ENCODE data around the gene TSPO.
A peak's percentile ranks its signal among the peaks of the same experiment; 100 is the strongest.

The TSPO gene

DNA sequence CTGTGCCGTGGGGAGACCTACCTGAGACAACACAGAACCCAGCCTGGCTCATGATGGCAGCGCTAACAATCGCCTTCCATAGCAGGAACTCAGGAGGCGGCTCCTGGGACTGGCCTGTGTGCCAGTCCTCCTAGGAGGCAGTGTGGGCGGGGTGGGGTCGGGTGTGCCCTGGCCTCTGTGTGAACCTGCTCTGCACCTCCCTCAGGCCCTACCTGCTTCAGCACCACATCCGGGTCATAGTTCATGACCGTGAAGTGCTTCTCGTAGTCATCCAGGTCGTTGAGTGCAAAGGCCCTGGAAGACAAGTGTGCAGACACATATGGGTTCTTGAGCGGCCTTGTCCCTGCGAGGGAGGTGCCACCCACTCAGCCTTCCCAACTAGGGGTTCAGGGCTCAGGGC, 20.2 kb downstream of the TSPO start:
- no peaks in the 10 kb centered on the region for H3K27me3 Mint-ChIP-seq
- H3K4me3 Mint-ChIP-seq = no peak overlapping the region
- peaks cover 98% of the 10 kb centered on the region for H3K36me3 Mint-ChIP-seq (ENCODE audit: low read depth)
- H3K27ac Mint-ChIP-seq = no peak overlapping the region
- H3K4me1 Mint-ChIP-seq (ENCODE audit: low read depth) = no peaks in the 10 kb centered on the region
- intact Hi-C loops (cut with micrococcal nuclease) = no loop called here
- H3K9me3 Mint-ChIP-seq = no peaks in the 10 kb centered on the region

DNA sequence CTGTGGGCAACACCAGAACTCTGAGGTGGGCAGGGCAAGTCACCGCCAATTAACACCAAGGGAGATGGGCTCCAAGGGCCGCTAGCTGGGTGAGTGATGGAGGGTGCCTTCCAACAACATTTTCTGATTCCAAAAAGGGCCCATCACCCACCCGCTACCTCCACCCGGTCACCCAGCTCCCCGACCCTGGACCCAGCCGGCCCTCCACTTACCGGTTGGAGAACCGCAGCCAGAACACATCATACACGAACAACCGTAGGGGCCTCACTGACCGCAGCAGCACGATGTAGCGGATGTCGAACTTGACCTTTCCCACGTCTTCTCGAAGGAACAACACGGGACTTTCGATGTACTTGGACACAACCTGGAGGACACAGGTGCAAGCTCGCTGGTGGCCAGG, 20.8 kb downstream of the TSPO start:
- Mint-ChIP-seq H3K27ac (no peak overlapping the region), H3K4me3 (no peak overlapping the region), H3K36me3 (ENCODE audit: low read depth) (peaks cover 98% of the 10 kb centered on the region), H3K9me3 (no peaks in the 10 kb centered on the region), H3K27me3 (no peaks in the 10 kb centered on the region), H3K4me1 (ENCODE audit: low read depth) (no peaks in the 10 kb centered on the region)
- intact Hi-C loops (cut with micrococcal nuclease) = no loop called here

DNA sequence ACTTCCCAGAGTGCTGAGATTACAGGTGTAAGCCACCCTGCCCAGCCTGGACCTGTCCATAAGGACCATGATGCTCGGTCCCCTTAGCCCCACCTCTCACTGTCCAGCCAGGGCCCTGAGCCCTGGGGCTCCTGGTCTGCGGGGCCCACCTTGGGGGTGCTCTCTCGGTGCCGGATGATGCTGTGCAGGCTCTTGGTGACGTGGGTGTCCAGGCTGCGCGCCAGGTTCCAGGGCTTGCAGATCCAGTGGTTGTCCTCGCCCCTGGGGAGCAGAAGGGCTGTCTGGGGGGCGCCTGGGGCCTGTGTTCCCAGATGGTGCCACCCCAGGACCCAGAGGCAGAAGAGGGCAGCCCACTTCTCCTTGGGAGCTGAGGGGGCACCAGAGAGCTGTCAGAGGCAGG, 22.2 kb downstream of the TSPO start:
- intact Hi-C loops (cut with micrococcal nuclease) = no loop called here
- H3K4me3 Mint-ChIP-seq = no peak overlapping the region
- peaks cover 94% of the 10 kb centered on the region for H3K36me3 Mint-ChIP-seq (ENCODE audit: low read depth)
- no peaks in the 10 kb centered on the region for H3K27me3 Mint-ChIP-seq
- no peaks in the 10 kb centered on the region for H3K9me3 Mint-ChIP-seq
- H3K27ac Mint-ChIP-seq = no peak overlapping the region
- H3K4me1 Mint-ChIP-seq (ENCODE audit: low read depth) = peaks cover 3% of the 10 kb centered on the region

DNA sequence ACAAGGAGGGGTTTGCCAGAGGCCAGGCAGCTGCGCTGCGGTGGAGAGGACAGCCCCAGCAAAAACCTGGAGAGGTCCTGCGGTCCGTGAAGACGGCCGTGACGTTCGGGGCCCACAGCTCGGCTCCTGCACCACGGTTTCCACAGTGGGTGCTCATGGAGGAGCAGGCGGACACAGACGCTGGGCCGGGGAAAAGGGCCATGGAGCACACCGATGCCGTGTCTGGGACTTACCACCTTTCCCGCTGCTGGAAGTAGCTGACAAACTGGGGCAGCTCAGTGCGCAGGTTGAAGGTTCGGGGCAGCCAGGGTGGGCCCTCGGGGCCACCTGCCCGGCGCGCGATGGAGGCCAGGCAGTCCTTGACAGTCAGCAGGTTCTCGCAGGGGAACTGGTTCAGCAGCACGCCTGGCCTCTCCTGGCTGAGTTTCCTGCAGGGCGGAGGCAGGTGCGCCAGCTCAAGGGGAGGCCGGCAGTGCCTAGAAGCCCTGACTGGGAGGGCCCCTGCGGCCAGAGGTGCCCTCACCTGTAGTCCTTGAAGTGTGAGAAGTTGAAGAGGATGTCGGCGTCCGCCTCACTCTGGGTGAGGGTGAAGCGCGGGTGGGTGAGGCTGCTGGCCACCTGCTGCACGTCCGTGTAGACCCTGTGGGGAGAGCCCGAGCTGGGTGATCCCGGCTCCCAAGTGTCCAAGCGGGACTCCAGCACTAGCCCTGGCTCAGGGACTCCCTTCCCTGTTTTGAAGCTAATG, 22.8 kb downstream of the TSPO start:
- Mint-ChIP-seq H3K4me1 (ENCODE audit: low read depth) (peaks cover 9% of the 10 kb centered on the region), H3K27me3 (no peaks in the 10 kb centered on the region), H3K4me3 (no peak overlapping the region), H3K9me3 (no peaks in the 10 kb centered on the region), H3K27ac (no peak overlapping the region), H3K36me3 (ENCODE audit: low read depth) (peaks cover 94% of the 10 kb centered on the region)
- intact Hi-C loops (cut with micrococcal nuclease) = no loop called here

DNA sequence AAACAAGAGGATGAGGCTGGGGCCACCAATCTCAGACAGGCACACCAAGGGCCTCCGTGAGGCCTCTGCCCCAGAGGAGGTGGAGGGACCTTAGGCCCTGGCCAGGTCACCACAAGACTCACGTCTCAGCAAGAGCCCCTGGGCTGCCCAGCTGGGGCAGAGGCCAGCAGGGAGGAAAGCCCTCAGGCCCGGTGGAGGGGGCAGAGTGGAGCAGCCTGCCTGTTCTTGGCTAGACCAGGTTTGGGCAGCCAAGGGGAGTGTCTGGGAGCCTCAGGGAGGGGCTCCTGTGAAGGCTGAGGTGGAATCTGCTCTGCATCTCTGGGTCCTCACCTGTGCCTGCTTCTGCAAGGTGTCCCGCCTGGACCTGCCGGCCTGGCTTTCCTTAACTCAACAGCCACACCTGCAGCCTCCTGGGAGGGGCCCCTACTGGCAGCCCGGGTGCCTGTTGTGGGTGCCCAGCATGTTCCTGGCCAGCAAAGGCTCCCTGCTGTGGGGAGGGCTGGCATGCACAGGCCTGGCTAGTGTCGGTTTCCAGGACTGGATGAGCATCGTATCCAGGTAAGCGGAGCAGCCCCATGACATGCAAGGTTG, 23.7 kb downstream of the TSPO start:
- peaks cover 10% of the 10 kb centered on the region for H3K4me1 Mint-ChIP-seq (ENCODE audit: low read depth)
- no peaks in the 10 kb centered on the region for H3K9me3 Mint-ChIP-seq
- no peak overlapping the region for H3K27ac Mint-ChIP-seq
- intact Hi-C loops (cut with micrococcal nuclease) = no loop called here
- no peaks in the 10 kb centered on the region for H3K27me3 Mint-ChIP-seq
- no peak overlapping the region for H3K4me3 Mint-ChIP-seq
- peaks cover 94% of the 10 kb centered on the region for H3K36me3 Mint-ChIP-seq (ENCODE audit: low read depth)

DNA sequence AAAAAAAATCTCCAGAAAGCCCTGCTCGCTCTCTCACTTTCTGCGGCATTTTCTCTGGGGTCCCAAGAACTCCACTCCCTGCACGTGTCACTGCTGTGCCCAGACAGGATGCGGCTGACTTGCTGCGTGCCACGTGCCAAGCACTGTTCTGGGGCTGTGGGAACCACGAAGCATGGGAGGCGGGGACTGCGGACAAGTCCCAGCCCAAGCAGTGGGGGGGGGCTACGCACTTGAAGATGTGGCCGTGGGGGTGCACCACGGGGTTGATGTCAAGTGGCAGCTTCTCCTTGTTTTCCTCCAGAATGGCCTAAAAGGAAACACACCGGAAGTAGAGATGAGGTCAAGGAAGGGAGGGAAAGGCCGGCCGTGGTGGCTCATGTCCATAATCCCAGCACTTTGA, 24.7 kb downstream of the TSPO start:
- no peaks in the 10 kb centered on the region for H3K9me3 Mint-ChIP-seq
- H3K27me3 Mint-ChIP-seq = no peaks in the 10 kb centered on the region
- H3K4me3 Mint-ChIP-seq = no peak overlapping the region
- intact Hi-C loops (cut with micrococcal nuclease) = no loop called here
- peaks cover 10% of the 10 kb centered on the region for H3K4me1 Mint-ChIP-seq (ENCODE audit: low read depth)
- no peak overlapping the region for H3K27ac Mint-ChIP-seq
- peaks cover 94% of the 10 kb centered on the region for H3K36me3 Mint-ChIP-seq (ENCODE audit: low read depth)

DNA sequence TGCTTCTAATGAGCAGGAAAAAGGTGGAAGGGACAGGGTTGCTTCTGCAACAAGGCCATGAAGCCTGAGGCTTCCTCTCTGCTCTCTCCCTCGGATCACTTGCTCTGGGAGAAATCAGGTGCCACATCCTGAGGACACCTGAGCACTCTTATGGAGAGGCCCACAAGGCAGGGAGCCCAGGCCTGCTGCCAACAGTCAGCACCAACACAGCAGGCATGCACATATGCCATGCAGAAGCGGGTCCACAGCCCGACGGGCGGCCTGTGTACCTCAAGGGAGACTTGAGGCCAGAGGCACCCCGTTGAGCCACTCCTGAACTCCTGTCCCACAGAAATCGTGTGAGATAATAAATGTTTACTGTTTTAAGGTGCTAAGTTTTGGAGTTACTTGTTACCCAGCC, 26.1 kb downstream of the TSPO start:
- Mint-ChIP-seq H3K36me3 (ENCODE audit: low read depth) (peaks cover 92% of the 10 kb centered on the region), H3K9me3 (no peaks in the 10 kb centered on the region), H3K27ac (no peak overlapping the region), H3K4me1 (ENCODE audit: low read depth) (peaks cover 10% of the 10 kb centered on the region), H3K27me3 (no peaks in the 10 kb centered on the region), H3K4me3 (no peak overlapping the region)
- intact Hi-C loops (cut with micrococcal nuclease) = no loop called here

DNA sequence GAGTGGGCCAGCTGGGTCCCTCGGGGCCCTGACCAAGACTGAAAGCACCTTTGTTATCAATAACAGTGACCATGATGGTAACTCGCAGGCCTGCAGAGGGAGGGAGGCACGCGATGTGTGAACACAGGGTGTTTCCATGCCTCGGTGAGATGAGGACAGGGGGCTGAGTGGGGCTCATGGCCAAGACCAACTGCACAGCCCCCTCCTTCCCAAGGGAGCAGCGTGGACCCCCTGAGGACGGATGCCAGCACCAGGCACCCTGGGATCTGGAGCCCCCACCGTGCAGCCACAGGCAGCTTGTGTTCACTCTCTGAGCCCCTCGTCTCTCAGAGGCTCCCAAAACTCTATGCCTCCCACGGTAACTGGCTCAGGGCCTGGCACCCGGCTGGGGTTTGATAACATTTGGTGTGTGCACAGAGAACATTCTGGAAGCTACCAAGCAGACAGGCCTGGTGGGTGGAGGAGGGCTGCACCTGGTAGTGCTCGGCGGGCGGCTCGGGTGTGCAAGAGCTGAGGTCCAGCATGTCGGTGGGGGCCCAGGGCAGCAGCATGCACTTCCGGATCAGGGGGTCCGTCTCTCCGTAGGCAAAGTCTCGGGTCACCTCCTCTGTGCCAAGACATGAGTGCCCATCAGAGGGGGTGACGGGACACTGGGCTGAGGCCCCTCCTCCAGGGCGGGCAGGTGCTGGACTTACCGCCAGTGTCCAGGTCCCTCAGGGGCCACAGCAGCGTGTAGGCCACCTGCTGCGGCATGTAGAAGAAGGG, 28.0 kb downstream of the TSPO start:
- H3K27me3 Mint-ChIP-seq = no peaks in the 10 kb centered on the region
- intact Hi-C loops (cut with micrococcal nuclease) = no loop called here
- H3K27ac Mint-ChIP-seq = peak overlapping the region; percentile 54
- H3K36me3 Mint-ChIP-seq (ENCODE audit: low read depth) = peaks cover 83% of the 10 kb centered on the region
- peaks cover 14% of the 10 kb centered on the region for H3K4me1 Mint-ChIP-seq (ENCODE audit: low read depth)
- H3K4me3 Mint-ChIP-seq = no peak overlapping the region
- no peaks in the 10 kb centered on the region for H3K9me3 Mint-ChIP-seq

DNA sequence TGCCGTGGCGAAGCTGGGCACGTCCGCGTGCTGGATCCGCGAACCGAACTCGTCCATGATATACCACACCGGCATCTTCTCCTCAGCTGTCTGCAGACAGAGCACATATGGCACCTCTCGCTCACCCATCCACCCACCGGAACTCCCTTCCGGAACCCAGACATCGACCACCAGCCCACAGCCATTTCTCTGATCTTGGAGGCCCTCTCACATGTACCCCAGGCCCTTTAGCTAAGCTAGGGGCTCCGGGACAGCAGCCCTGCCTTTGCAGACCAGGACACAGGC, 28.5 kb downstream of the TSPO start:
- Mint-ChIP-seq H3K9me3 (no peaks in the 10 kb centered on the region), H3K4me1 (ENCODE audit: low read depth) (peaks cover 19% of the 10 kb centered on the region), H3K36me3 (ENCODE audit: low read depth) (peaks cover 82% of the 10 kb centered on the region), H3K27me3 (no peaks in the 10 kb centered on the region), H3K27ac (no peak overlapping the region), H3K4me3 (no peak overlapping the region)
- intact Hi-C loops (cut with micrococcal nuclease) = no loop called here

DNA sequence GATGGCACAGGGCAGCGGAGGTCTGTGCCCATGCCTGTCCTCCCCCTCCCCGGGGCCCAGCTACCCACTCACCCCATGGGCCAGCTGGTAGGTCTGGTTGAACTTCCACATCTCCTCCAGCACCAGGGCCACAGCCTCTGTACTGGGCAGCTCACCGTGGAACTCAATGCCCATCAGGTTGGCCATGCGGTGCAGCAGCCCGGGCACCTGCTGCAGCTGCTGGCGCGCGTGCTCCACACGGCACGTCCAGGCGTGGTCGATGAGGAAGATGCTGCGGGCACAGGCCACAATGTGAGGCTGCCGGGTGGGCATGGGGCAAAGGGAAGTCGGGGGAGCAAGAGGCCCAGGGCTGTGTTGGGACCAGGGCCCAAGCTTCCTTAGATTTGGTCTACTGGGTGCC, 29.3 kb downstream of the TSPO start:
- H3K9me3 Mint-ChIP-seq = no peaks in the 10 kb centered on the region

DNA sequence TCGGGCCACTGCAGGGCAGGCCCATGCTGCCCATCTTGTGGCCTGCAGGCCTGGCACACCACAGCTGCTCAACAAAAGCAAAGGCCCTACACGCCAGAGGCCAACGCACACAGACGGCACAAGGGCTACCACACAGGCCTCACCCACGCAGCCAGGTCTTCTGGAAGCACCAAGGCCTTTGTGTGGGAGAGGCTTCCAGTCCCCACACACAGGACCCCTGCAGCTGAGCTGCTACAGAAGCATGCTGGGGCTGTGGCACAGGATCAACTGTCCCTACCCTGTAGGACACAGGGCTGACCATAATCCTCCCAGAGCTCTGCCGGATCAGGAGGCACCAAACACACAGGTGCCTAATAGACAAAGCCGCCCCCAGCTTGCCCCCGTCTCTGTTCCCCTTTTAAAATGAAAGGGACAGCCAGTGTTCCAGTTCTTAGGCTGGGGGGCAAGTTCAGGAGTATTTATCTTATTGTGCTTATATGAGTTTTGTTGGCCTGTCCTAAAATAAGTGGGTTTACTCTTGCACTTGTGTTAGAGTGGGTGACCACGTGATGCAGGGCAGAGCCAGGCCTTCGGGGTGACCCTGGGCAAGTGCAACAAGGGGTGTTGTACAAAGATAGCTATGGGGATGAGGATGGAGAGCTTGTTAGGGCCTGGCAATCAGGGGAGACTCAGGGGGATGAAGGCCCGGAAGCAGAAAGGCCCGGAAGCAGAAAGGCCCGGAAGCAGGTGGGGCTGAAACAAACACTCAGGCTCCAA, 30.1 kb downstream of the TSPO start:
- H3K27me3 Mint-ChIP-seq = no peaks in the 10 kb centered on the region
- intact Hi-C loops (cut with micrococcal nuclease) = no loop called here
- no peaks in the 10 kb centered on the region for H3K9me3 Mint-ChIP-seq
- peaks cover 67% of the 10 kb centered on the region for H3K36me3 Mint-ChIP-seq (ENCODE audit: low read depth)
- H3K4me1 Mint-ChIP-seq (ENCODE audit: low read depth) = peaks cover 29% of the 10 kb centered on the region
- no peak overlapping the region for H3K27ac Mint-ChIP-seq
- no peak overlapping the region for H3K4me3 Mint-ChIP-seq

More for the DNA sequence above, 29.3 kb downstream of the TSPO start:
- Mint-ChIP-seq H3K36me3 (ENCODE audit: low read depth) (peaks cover 76% of the 10 kb centered on the region), H3K4me1 (ENCODE audit: low read depth) (peaks cover 26% of the 10 kb centered on the region), H3K27me3 (no peaks in the 10 kb centered on the region), H3K4me3 (no peak overlapping the region), H3K27ac (peak overlapping the region; percentile 18)
- intact Hi-C loops (cut with micrococcal nuclease) = no loop called here

DNA sequence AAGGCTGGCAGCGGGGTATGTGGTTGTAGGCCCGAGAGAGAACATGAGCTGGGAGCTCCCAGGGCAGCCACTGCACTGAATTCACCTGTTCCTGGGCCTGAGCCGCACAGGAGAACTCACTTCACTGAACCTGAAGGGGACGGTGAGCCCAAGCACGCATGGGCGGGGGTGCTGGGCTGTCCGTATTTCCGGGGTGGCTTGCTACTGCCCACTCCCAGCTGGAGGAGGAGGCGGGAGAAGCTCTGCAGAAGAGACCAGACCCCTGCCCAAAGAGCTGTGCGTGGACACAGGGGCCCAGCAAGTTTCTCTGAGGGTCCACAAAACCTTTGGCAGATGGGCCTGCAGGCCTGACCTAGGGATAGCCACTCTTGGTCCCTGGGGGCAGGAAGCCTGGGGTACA, 30.8 kb downstream of the TSPO start:
- Mint-ChIP-seq H3K27me3 (no peaks in the 10 kb centered on the region), H3K9me3 (no peaks in the 10 kb centered on the region), H3K4me1 (ENCODE audit: low read depth) (peaks cover 29% of the 10 kb centered on the region), H3K27ac (no peak overlapping the region), H3K36me3 (ENCODE audit: low read depth) (peaks cover 61% of the 10 kb centered on the region), H3K4me3 (no peak overlapping the region)
- intact Hi-C loops (cut with micrococcal nuclease) = no loop called here

DNA sequence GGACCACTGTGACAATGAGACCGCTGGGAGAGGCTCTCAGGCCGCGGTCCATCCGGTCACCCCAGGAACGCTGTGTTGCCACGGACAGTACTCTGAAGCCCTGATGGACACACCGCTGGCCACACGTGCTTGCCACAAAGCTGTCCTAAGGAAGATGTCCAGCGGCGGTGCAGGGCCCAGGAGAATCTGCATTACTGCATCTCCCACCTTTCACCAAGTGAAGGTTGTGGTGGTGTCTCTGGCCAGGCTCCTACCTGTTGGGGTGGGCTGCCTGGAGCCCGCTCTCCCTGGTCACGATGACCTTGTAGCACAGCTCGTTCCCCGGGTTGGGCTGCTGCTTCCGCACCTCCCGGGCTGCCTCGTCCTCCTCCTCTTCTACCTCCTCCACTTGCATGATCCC, 31.4 kb downstream of the TSPO start:
- Mint-ChIP-seq H3K9me3 (no peaks in the 10 kb centered on the region), H3K27me3 (no peaks in the 10 kb centered on the region), H3K36me3 (ENCODE audit: low read depth) (peaks cover 56% of the 10 kb centered on the region), H3K4me3 (no peak overlapping the region), H3K27ac (no peak overlapping the region), H3K4me1 (ENCODE audit: low read depth) (peaks cover 29% of the 10 kb centered on the region)
- intact Hi-C loops (cut with micrococcal nuclease) = no loop called here
